ENCODE results near the gene IL17RB.

DNA sequence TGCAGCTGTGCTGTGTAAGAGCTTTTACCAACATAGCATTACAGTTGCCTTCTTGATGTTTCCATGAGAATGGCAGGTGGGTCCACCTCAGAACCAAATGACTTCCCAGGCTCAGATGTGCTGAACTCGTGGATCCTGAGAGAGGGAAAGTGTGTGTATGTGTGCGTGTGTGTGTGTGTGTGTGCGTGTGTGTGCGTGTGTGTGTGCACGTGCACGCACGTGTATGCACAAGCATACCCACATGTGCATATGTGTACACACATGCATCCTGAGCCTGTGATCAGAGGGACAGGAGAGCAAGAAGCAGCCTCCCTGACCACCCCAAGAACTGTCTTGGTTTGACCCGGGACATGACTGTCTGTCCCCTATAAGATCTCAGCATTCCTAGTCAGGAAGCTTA is 48.2 kb upstream of the IL17RB start:
- TF ChIP-seq CTCF (IDR thresholded peaks at IDR 0.05) (no peak), POLR2A (IDR thresholded peaks at IDR 0.05) (no peak)
